H7 (cell line): ENCODE data around the gene CHRNA4. TPM values are rescaled to one million over a fixed set of nuclear protein-coding genes. Genes with fewer than 3 reads are reported as not detected.
"Not testable (repeated sequence)": the region's sequence is repeated elsewhere in the genome, so short reads cannot be mapped to it uniquely, and the experiment has no call there.

ENCODE experiments used
- DNase-seq: peaks from one replicate; pipeline ENCODE4 v3.0.0; 2012
- H3K27me3 ChIP-seq: 2 replicates; pipeline ENCODE4 v1.6.0; 2011; ENCODE audit warnings: mild to moderate bottlenecking, low read length; ENCODE audit not compliant: control insufficient read depth, insufficient read depth
- H3K36me3 ChIP-seq: replicated peaks from 2 replicates; pipeline ENCODE4 v1.5.1; 2011; ENCODE audit warnings: low read length; ENCODE audit not compliant: control insufficient read depth, insufficient read depth
- H3K4me3 ChIP-seq: 2 replicates; pipeline ENCODE4 v1.5.1; 2011; ENCODE audit warnings: low read depth, mild to moderate bottlenecking, control low read depth, low read length, moderate library complexity; ENCODE audit not compliant: insufficient read depth
- total RNA-seq: library from RNA; depleted of rRNA; stranded (reverse); fragments of >200 nt; shearing (Covaris generic); gene quantifications from 2 replicates; pipeline ENCODE4 v1.2.3, GENCODE V29; 2014

CHRNA4 gene
- total RNA-seq, 1 experiment from 2014 or later: 2.0 TPM

DNA sequence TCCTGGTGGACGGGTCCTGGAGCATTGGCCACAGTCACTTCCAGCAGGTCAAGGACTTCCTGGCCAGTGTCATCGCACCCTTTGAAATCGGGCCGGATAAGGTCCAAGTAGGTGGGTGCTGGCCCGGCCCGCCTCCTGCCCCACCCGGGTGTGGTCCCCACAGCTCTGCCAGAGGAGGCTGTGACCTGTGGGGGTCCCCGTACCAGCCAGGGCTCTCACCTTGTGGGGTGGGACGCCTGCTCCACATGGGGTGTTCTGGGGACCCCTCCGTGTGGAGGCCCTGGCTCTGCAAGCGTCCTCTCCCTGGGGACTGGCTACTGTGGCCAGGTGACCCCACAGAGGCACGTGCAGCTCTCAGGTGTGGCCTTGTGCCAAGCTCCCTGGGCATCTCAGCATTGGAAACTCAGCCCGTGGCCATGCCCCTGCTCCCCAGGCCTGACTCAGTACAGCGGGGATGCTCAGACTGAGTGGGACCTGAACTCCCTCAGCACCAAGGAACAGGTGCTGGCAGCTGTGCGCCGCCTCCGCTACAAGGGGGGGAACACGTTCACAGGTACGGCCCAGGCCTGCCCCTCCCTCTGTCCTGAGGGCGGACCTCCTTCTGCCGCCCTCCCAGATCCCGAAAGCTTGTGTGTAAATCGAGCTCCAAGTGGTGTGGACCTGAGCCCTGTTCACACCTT is 53.5 kb downstream of the CHRNA4 start:
- DNase-seq: no peak
- no peaks in the 10 kb centered on the region for H3K27me3 ChIP-seq
- H3K36me3 ChIP-seq: no peaks in the 10 kb centered on the region
- H3K4me3 ChIP-seq: no peak overlapping the region

DNA sequence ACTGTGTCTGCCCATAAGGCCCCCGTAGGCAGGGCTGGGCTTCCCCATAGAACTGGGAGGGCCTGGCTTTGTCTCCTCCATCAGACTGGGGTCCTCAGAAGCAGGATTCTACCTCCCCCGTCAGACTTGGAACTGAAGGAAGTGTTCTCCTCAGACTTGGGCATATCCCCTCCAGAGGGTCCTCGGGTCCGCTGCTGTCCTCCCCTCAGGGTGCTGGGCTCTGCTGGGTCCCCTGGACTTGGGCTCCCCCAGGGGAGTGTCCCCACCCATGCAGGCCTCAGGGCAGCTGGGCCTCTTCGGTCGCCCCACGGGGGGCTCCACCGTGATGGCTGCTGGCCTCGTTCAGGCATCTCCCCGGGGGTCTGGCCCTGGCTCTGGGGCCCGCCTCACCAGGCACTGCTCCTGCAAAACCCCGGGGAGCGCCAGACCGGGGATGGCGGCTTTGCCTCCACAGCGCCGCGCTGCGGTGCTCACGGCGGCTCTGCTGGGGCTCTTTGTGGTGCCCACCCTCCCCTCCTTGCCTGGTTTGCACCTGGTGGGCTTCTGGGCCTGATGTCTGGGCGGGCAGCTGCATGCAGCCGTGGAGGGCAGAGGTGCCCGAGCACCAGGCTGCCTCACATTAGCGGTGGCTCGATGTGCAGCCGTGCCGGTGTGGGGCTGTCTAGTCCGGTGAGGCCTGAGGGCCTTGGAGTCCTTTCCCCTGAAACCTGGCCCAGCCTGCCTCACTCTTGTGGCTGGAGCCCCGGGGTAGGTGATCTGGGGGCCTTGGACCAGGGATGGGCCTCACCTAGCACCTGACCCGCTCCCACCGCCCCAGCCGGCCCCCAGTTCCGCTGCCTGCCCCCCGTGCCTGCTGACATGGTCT is 54.2 kb downstream of the CHRNA4 start:
- Histone ChIP-seq H3K27me3 (no peaks in the 10 kb centered on the region), H3K4me3 (no peak overlapping the region), H3K36me3 (no peaks in the 10 kb centered on the region)
- DNase-seq: no peak

DNA sequence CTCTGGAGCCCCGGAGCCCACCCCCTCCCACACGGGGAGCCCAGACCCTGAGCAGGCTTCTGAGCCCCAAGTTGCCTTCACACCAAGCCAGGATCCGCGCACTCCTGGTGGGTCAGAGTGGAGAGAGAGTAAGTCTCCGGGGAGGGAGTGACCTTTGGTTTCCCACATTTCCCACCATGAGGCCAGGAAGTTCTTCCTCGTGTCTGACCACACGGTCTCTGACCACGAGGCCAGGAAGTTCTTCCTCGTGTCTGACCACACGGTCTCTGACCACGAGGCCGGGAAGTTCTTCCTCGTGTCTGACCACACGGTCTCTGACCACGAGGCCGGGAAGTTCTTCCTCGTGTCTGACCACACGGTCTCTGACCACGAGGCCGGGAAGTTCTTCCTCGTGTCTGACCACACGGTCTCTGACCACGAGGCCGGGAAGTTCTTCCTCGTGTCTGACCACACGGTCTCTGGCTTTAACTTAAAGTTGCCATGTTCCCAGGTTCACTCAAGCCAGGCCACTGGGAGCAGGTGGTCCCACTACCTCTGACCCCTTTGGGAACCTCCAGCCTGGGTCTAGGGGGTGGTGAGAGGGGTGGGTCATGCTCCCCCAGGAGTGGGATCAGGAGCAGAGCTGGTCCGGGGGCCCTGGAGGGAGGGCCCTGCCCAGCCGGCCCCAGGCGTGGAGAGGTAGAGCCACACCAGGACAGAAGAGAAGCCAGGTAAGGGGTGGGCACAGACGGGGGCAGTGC is 55.0 kb downstream of the CHRNA4 start:
- not testable (repeated sequence) for H3K36me3 ChIP-seq, H3K4me3 ChIP-seq, H3K27me3 ChIP-seq, DNase-seq

DNA sequence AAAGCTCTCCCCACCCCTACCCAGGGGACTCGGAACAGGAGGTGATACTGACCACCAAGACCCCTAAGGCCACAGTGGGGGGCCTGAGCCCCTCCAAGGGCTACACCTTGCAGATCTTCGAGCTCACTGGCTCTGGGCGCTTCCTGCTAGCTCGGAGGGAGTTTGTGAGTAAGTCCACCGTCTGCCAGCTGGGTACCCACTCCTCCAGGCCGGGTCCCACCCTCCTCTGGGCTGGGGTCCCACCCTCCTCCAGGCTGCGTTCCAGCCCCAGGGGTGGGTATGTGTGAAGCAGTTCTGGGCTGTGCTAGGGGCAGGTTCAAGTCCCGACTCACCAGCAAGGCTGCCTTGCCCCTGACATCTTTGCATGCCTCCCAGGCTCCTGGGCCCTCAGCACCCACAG is 55.8 kb downstream of the CHRNA4 start:
- H3K27me3 ChIP-seq: no peaks in the 10 kb centered on the region
- no peaks in the 10 kb centered on the region for H3K36me3 ChIP-seq
- no peak for DNase-seq
- no peak overlapping the region for H3K4me3 ChIP-seq

DNA sequence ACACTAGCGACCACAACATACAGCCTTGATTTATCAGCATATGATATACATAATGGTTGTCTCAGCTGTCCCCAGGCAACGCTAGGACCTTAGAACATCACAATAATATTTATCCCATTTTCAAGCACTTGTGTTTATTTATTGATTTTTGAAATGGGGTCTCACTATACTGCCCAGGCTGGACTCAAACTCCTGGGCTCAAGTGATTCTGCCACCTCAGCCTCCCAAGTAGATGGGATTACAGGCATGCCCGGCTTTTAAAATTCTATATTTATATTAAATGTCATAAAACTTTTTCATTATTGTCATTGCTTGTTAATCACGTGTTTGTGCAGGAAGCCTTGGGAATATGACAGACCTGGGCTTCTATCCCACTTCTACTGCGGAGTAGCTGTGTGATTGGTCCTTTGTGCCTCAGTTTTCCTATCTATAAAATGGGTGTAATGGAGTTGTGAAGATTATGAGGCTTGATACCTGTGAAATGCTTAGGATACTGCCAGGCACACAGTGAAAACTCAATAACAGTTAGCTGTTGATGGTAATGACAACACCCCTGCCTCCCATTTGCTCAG is 58.0 kb downstream of the CHRNA4 start:
- no peak for DNase-seq
- H3K4me3 ChIP-seq: no peak overlapping the region

DNA sequence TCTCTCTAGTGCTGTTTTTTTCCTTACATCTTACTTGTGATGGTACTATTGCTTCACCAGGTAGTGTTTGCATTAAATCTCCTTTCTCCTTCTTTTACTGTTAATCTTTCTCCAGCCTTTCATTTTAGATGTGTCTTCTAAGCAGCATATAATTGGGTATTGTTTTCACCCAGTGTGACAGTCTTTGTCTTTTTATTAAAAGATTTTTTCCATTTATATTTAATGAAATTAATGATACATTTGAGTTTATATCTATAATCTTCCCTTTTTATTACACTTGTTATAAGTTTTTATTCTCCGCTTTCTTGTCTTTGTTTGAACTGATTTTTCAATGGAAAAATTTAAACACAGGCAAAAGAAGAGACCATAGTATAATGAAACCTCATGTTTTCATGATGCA is 59.5 kb downstream of the CHRNA4 start:
- no peak overlapping the region for H3K4me3 ChIP-seq
- no peak for DNase-seq
- H3K36me3 ChIP-seq: no peaks in the 10 kb centered on the region
- H3K27me3 ChIP-seq: no peaks in the 10 kb centered on the region

More for the DNA sequence above, 58.0 kb downstream of the CHRNA4 start:
- Histone ChIP-seq H3K36me3 (no peaks in the 10 kb centered on the region), H3K27me3 (no peaks in the 10 kb centered on the region)

DNA sequence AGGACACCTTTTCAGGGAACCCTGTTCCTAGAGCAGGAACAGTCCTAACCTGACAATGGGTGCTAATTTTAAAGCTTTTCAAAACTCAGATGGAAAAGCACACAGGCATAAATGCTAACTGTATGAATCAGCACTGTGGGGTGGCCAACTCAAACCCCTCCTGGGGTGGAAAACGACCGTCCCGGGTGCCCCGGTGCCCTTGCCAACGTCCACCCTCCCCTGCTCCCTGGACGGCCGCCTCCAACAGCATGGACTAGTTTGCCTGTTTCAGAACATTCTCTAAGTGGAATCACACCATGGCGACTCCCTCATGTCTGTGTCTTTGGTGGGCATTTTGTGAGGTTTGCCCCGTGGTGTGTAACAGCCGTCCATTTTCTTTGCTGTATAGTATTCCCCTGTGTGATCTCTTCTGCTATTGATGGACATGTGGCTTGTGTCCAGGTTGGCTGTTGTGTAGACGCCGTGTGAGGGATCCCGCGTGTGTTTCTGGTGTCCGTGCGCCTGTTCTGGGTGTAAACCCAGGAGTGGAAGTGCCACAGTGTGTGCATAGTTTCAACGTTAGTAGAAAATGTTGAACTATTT is 62.3 kb downstream of the CHRNA4 start:
- Histone ChIP-seq H3K4me3 (no peak overlapping the region), H3K27me3 (no peaks in the 10 kb centered on the region; the same call in 1 of the 2 replicates), H3K36me3 (no peaks in the 10 kb centered on the region)
- no peak for DNase-seq

DNA sequence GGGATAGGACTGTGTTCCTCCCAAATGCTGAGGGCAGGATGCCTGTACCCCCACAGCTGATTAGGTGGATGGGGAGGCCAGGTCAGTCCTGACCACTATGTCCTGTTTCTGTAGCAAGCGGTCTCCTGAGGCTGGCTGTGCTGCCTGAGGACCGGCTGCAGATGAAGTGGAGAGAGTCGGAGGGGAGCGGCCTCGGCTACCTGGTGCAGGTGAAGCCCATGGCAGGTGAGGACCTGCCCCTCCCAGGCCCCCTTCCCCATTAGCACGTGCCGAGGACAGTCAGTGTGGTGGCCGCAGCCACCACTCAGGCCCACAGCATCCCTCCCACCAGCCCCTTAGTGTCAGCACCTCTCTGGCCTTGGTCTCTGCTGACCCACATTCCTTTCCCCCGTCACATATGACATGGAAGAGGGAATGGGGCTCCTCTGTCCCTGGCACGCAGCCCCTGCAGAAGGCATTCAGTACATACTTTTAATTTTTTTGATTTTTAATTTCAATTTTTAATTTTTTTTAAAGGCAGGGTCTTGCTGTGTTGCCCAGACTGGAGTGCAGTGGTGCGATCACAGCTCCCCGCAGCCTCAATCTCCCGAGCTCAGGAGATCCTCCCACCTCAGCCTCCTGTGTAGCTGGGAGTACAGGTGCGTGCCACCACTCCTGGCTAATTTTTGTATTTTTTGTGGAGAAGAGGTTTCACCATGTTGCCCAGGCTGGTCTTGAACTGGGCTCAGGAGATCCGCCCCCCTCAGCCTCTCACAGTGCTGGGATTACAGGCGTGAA is 63.2 kb downstream of the CHRNA4 start:
- no peaks in the 10 kb centered on the region; the same call in 1 of the 2 replicates for H3K27me3 ChIP-seq
- no peaks in the 10 kb centered on the region for H3K36me3 ChIP-seq
- DNase-seq: no peak

DNA sequence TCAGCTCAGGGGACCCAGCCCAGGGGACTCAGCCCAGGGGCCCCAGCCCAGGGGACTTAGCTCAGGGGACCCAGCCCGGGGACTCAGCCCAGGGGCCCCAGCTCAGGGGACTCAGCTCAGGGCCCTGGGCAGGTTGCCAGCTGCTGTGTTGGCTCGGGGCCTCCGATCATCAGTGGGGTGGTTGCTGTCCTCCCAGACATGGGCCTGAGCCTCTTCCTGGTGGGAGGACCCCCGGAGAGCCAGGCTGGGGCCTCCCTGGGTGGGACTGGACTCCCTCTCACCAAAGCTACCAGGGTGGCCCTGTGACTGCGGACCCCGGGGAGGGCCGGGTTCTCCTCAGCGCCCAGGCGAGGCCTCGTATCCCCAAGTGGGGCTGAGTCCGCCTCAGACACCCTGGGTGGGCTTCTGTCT is 63.8 kb downstream of the CHRNA4 start:
- no peak for DNase-seq
- Histone ChIP-seq H3K36me3 (no peaks in the 10 kb centered on the region), H3K27me3 (no peaks in the 10 kb centered on the region; the same call in 1 of the 2 replicates)

More for the DNA sequence above, 63.2 kb downstream of the CHRNA4 start:
- no peak overlapping the region for H3K4me3 ChIP-seq

DNA sequence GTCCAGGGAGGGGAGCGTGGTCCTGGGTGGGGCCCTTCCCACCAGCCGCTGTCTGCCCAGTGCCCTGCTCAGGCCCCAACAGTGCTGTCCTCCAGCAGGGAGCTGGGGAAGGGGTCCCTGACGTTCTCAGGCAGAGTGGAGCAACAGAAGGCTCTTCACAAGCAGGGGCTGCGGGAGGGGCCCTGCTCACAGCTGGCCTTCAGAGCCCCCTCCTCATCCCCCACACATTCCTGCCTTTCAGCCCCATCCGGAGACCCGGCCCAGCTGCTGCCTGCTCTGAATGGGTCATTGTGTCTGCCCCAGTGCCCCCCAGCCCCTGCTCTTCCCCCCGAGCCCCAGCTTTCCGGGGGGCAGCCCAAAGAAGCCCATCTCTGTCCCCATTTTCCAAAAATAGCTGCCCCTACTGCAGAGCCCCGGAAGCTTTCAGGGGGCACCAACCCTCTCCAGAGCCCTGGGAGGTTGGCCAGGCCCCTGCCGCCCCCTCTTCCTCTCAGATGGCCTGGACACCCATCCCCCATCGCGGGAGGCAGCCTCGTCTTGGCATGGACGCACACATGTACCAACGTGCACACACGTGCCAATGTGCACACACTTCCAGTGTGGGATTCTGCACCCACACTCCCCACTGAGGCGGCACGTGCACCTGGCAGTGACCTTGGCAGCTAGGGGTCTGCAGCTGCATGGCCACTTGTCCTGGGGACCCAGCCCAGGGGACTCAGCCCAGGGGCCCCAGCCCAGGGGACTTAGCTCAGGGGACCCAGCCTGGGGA is 64.4 kb downstream of the CHRNA4 start:
- Histone ChIP-seq H3K4me3 (no peak overlapping the region), H3K36me3 (no peaks in the 10 kb centered on the region), H3K27me3 (no peaks in the 10 kb centered on the region; the same call in 1 of the 2 replicates)
- peak; percentile 77 for DNase-seq

More for the DNA sequence above, 63.8 kb downstream of the CHRNA4 start:
- H3K4me3 ChIP-seq: no peak overlapping the region

DNA sequence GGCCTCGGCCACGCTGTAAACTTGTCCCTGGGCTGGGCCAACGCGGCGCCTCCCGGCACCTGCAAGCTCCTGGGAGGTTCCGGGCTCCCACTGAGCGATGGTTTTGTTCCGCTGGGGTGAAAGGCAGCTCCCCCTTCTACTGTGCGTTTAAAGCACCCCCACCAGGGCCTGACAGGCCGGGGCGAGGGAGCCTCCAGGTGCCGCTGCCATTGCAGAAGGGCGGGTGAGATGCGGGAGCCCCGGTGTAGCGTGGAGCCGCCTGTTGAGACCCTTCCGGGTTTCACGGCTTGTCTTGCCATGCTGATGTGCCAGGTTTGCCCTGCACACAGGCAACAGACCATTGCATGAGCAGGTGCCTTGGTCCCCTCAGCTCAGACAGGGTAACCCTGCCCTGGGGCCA is 65.3 kb downstream of the CHRNA4 start:
- Histone ChIP-seq H3K27me3 (no peaks in the 10 kb centered on the region; the same call in 1 of the 2 replicates), H3K36me3 (no peaks in the 10 kb centered on the region), H3K4me3 (no peak overlapping the region)
- peak; percentile 90 for DNase-seq

DNA sequence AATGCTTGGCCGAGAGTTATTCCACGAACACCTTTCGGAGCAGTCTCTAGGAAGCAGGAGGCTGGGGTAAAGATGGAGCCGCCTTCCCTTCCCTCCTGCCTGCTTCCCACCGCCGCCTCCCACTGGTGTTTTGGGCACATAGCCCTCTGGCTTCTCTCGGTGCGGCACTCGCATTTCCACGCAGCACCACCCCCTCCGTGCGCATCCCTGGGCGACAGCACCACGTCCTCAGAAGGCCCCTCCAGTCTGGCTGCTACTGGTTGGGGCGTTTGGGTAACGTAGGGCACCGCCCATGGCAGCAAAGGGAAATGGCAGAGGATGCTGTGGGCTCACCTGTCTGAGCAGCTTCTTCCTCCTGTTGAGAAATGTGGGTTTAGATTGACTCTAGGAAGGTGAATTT is 65.7 kb downstream of the CHRNA4 start:
- no peak for DNase-seq
- Histone ChIP-seq H3K4me3 (no peak overlapping the region), H3K36me3 (no peaks in the 10 kb centered on the region), H3K27me3 (no peaks in the 10 kb centered on the region; the same call in 1 of the 2 replicates)

DNA sequence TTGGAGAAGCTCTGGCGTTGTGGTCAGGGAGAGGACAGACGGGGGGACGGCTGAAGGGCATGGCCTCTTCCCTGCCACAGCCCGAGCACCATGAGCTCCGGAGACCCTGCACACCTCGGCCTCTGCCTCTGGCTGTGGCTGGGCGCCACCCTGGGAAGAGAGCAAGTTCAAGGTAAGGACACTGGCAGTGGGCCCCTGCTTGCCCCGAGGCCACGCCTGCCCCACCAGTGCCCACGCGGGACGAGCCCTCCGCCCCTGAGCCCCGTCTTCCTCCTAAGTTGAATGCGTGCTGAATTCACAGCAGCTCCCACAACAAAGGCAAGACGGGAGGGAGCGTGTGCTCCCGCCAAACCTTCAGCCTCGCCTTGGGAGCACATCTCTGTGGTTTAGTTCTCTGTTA is 66.1 kb downstream of the CHRNA4 start:
- H3K27me3 ChIP-seq: no peaks in the 10 kb centered on the region; the same call in 1 of the 2 replicates
- no peaks in the 10 kb centered on the region for H3K36me3 ChIP-seq
- H3K4me3 ChIP-seq: no peak overlapping the region
- DNase-seq: no peak
